ENCODE results near the gene GALNT18.

- TF ChIP-seq, protein P1, sequence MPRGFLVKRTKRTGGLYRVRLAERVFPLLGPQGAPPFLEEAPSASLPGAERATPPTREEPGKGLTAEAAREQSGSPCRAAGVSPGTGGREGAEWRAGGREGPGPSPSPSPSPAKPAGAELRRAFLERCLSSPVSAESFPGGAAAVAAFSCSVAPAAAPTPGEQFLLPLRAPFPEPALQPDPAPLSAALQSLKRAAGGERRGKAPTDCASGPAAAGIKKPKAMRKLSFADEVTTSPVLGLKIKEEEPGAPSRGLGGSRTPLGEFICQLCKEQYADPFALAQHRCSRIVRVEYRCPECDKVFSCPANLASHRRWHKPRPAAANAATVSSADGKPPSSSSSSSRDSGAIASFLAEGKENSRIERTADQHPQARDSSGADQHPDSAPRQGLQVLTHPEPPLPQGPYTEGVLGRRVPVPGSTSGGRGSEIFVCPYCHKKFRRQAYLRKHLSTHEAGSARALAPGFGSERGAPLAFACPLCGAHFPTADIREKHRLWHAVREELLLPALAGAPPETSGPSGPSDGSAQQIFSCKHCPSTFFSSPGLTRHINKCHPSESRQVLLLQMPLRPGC (tag by site-specific recombination; IDR thresholded peaks at IDR 0.05) = no peak
- TF ChIP-seq ZNF555 (tag by site-specific recombination; conservative IDR thresholded peaks at IDR 0.05) = no peak
- TF ChIP-seq, protein P2, sequence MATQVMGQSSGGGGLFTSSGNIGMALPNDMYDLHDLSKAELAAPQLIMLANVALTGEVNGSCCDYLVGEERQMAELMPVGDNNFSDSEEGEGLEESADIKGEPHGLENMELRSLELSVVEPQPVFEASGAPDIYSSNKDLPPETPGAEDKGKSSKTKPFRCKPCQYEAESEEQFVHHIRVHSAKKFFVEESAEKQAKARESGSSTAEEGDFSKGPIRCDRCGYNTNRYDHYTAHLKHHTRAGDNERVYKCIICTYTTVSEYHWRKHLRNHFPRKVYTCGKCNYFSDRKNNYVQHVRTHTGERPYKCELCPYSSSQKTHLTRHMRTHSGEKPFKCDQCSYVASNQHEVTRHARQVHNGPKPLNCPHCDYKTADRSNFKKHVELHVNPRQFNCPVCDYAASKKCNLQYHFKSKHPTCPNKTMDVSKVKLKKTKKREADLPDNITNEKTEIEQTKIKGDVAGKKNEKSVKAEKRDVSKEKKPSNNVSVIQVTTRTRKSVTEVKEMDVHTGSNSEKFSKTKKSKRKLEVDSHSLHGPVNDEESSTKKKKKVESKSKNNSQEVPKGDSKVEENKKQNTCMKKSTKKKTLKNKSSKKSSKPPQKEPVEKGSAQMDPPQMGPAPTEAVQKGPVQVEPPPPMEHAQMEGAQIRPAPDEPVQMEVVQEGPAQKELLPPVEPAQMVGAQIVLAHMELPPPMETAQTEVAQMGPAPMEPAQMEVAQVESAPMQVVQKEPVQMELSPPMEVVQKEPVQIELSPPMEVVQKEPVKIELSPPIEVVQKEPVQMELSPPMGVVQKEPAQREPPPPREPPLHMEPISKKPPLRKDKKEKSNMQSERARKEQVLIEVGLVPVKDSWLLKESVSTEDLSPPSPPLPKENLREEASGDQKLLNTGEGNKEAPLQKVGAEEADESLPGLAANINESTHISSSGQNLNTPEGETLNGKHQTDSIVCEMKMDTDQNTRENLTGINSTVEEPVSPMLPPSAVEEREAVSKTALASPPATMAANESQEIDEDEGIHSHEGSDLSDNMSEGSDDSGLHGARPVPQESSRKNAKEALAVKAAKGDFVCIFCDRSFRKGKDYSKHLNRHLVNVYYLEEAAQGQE (tag by site-specific recombination; IDR thresholded peaks at IDR 0.05) = no peak
- TF ChIP-seq ZNF19 (tag by site-specific recombination; IDR thresholded peaks at IDR 0.05; ENCODE audit: low read depth) = no peak
- TF ChIP-seq YY1 (tag by site-specific recombination; IDR thresholded peaks at IDR 0.05) = no peak
- no peak for TF ChIP-seq ZNF561 (tag by site-specific recombination; IDR thresholded peaks at IDR 0.05; ENCODE audit: borderline replicate concordance)
- no peak for TF ChIP-seq ZNF24 (tag by site-specific recombination; IDR thresholded peaks at IDR 0.05)
- no peak for TF ChIP-seq CTCF (tag by site-specific recombination; IDR thresholded peaks at IDR 0.05)
These were observed 47.2 kb downstream of the GALNT18 start for GRCh38 chr11:11574373-11575287.
